HG02970 (cell line): ENCODE results near the gene ATOSB.
"Not testable (repeated sequence)": the region's sequence is repeated elsewhere in the genome, so short reads cannot be mapped to it uniquely, and the experiment has no call there.

Source experiments
- ATAC-seq: cut with Tn5 transposase; IDR thresholded peaks from one replicate; pipeline ENCODE4 v1.9.1; 2021; ENCODE audit warnings: mild to moderate bottlenecking, moderate library complexity, moderate number of reproducible peaks; ENCODE audit not compliant: unreplicated experiment, low FRiP score

Gene ATOSB

DNA sequence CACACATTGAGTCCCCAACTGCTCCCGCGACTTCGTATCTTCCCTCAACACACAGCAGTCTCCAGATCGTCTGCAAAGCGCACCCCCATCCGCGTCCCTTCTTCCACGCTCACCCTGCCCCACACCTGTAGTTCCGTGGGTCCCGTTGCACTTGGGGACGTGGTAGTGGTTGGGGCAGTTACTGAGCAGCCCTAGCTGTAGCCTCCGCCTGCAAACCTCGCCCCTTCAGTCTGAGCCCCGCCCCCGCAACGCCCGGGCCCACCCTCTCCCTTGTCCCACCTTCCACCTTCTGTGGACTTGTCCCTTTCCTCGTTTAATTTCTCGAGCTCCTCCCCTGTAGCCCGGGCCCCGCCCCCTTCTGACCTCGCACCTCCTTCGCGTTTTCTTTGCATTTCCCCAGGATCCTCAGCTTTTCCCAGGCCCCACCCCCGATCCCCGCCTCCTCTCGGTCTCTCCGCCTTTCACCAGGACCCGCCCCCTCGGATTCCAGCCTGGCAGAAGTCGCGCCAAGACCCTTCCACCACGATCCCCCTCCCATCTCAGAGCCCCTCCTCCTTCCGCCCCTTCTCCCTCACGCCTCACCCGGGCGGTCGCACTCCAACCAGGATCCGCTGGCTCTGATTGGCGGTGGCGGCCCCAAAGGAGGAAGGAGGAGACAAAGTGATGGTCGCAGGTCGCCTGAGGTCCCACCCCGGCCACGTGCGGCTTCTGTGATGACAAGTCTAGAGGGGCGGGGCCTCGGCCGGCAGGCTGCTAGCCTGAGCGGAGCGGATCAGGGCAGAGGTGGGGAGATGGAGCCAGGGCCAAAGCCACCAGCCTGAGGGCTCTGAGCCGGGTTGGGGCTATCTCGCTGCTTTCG is at the start of gene ATOSB:
Gene ATOSB (minus strand): TSS at position 183 of the 859 bp plus-strand sequence. CDS start 7,588 bp downstream, outside the sequence.
- peak; percentile 65 for ATAC-seq

GRCh38 chr9:35164711-35165110 is 49.0 kb upstream of the ATOSB start:
- ATAC-seq = no peak

DNA sequence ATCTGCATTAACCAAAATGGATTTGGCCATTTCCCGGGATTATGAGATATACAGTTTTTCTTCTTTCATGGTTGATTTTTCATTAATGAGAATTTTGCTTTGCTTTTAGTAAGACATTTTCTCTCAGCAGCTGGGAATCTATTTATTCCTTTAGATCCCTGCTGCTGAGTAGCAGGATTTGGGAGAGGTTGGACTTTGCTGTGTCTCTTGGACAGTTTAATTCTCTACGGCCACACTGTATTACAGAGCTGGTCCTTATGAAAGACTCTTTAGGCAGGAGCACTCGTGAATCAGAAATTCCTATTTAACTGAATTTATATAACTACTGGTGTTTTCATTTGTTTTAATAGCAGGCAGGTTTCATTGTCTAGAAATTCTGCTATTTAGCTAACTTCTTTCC is 47.8 kb upstream of the ATOSB start:
- no peak for ATAC-seq

GRCh38 chr9:35162605-35163315 is 47.1 kb upstream of the ATOSB start:
- ATAC-seq = no peak

GRCh38 chr9:35161713-35162604 is 46.3 kb upstream of the ATOSB start, which contains the start of gene UNC13B:
UNC13B (plus strand) TSS chr9:35162009; CDS start chr9:35162284, 275 bp downstream.
- ATAC-seq = no peak

DNA sequence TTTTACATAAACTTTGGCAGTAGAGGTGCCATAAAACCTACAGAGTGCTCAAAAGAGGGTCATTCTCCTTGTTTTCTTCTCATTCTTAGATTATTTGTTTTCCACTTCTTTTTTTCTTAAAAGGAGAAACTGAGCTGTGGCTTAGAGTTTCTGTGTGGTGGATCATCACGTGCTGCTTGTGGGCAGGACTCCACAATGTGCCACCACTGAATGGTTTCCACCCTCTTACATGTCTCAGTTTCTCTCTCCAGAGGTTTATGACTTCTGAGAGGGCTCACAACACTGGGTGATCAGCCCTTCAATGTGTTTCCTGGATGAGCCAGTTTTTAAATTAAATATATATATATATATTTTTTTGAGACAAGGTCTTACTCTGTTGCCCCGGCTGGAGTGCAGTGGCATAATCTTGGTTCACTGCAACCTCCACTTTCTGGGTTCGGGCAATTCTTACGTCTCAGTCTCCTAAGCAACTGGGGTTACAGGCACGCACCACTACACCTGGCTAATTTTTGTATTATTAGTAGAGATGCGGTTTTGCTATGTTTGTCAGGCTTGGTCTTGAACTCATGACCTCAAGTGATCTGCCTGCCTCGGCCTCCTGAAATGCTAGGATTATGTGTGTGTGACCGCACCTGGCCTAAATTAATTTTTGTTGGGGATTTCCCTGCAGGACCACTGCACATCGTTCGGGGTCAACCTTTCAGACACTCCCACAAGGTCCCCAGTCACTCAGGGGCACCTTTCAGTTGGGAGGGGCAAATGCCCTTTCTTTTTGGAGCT is 43.0 kb upstream of the ATOSB start:
- no peak for ATAC-seq

DNA sequence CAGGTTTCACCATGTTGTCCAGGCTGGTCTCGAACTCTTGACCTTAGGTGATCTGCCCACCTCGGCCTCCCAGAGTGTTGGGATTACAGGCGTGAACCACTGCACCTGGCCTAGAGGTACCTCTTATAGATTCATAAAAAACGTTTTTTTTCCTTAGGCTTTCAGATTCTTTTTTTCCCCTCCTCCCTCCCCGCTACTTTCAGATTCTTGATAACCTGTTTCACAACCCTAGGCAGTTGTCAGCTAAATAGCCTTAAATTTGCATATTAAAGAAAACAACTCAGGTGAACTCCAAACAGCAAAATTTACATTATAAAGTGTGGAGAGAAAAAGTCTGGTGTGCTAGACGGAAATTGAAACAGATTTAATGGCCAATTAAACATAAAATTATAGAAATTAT is 42.2 kb upstream of the ATOSB start:
- not testable (repeated sequence) for ATAC-seq

DNA sequence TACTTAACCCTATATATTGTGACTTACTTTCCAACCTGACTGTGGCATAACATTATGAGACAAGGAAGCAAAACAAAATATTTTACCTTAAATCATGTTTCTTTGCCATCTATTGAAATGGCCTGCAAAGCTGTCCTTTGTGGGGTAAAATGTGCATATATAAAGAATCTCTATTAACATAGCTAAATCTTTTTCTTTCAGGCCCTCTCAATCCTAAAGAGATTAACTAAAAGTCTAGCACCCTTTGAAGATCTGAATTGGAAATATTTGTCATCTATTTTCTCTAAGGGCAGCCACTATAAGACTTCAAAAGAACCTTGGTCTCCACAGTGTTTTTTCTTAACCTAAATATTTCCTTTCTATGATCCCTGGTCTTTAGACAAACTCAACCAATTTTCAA is 41.1 kb upstream of the ATOSB start:
- no peak for ATAC-seq

- ATAC-seq = no peak
Observed at GRCh38 chr9:35152926-35153325, 37.3 kb upstream of the ATOSB start.

GRCh38 chr9:35147941-35148563 is 32.4 kb upstream of the ATOSB start:
- ATAC-seq = not testable (repeated sequence)

GRCh38 chr9:35142037-35142436 is 26.4 kb upstream of the ATOSB start:
- no peak for ATAC-seq

GRCh38 chr9:35140093-35140492 is 24.4 kb upstream of the ATOSB start:
- ATAC-seq = no peak

- ATAC-seq = no peak
Observed at GRCh38 chr9:35136866-35137265, 21.2 kb upstream of the ATOSB start.

GRCh38 chr9:35135988-35136387 is 20.3 kb upstream of the ATOSB start:
- no peak for ATAC-seq

GRCh38 chr9:35134920-35135319 is 19.3 kb upstream of the ATOSB start:
- no peak for ATAC-seq

DNA sequence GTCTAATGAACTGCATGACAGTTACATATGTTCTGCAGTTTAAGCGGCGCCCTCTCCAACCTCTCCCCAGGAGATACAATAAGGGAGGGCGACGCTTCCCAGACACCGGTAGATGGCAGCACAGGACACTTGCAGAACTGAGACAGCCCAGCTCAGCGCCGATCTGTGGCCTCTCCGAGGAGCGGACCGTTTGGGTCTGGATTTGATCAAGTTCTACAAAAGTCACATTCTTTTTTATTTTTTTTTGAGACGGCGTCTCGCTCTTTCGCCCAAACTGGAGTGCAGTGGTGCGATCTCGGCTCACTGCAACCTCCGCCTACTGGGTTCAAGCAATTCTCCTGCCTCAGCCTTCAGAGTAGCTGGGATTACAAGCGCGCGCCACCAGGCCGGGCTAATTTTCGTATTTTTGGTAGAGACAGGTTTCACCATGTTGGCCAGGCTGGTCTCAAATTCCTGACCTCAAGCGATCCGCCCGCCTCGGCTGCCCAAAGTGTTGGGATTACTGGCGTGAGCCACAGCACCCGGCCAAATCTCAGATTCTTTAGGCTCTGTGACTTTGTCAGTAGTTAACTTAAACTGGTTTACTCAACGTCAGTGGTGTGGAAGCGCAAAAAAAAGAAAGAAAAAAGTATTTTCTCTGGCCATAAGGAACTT is 1.4 kb upstream of the ATOSB start:
- peak; percentile 43 for ATAC-seq

GRCh38 chr9:35116539-35116897 is 856 bp upstream of the ATOSB start:
- no peak for ATAC-seq

DNA sequence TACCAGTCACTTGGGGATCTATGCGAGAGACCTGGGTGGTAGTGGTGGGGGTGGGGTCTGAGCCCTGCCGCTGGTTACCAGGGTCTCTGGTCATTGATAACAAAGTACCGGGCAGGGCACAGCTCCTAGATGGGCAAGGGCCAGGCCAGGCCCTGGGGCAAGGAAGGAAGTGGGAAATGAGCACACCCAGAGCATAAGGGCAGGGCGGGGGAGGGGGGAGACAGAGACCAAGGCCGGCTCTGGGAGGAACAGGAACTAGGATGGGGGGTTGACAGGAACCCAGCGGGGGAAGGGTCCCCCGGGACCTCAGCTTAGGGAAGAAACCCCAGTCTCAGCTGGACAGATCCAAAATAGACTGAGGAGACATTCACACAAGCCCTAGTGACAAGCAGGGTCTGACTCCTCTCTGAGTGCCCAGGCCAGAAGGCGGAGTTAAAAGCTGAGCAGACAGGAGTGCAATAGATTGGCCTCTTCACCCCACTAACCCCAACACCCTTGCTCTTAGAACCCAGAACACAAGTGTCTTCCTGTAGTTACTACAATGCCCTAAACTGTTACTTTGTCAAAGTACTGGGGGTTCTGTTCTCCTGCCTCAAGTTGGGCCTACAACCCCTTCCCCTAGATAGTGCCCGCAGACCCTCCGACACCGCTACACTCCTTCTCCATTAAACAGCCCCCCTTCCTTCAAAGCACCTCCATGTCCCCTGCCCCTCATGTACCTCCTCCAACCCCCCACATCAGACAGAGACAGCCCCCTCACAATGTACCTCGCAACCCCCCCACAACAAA is 628 bp downstream of the ATOSB start:
- no peak for ATAC-seq
